Epidermal melanocyte (primary cell): ENCODE data around the gene PTPRN.
A peak's percentile ranks its signal among the peaks of the same experiment; 100 is the strongest.
"Not testable (repeated sequence)": the region's sequence is repeated elsewhere in the genome, so short reads cannot be mapped to it uniquely, and the experiment has no call there.

Experiments used
- DNase-seq: peaks from one replicate; pipeline ENCODE4 v3.0.0; 2011; ENCODE audit warnings: low spot score; ENCODE audit not compliant: insufficient read length

The PTPRN gene

DNA sequence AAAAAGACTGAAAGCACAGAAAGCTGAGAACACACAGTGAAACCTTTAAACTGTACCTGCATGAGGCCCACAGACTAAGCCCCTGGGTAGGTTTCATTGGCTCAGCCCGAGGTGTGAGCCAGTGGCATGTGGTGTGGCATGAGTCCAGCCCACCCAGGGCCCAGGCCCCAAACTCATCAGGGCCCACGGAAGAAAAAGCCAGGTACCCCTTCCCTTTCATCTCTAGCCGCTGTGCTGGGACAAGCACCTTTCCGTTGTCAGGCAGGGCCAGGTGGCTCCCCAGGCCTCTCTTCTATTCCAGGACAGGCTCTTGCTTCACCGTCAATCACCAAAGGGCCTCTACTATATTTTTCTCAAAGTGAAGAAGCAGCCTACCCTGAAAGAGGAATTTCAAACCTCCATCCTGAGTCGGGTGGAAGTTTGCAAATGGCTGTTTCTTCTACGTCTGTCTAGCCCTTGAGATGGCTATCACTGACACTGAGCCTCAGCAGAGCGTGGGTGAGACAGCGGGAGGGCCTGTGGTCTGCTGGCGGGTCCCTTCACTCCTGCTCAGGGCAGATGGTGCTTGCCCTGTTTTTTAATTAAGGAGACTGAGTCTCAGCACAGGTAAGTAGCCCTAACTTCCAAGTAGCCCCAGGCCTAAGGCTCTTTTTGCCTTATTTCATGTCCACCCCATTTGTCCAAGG lies 21.5 kb downstream of the PTPRN start:
- DNase-seq, result no peak

DNA sequence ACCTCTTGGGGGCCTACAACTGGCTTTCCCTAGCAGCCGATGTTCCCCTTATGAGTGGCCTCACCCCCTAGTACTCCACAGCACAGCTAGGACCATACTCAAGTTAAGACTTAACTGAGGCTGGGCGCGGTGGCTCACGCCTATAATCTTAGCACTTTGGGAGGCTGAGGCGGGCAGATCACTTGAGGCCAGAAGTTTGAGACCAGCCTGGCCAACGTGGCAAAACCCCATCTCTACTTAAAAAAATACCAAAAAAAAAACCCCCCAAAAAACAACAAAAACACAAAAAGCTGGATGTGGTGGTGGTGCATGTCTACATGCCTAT lies 22.1 kb downstream of the PTPRN start:
- not testable (repeated sequence) for DNase-seq

DNA sequence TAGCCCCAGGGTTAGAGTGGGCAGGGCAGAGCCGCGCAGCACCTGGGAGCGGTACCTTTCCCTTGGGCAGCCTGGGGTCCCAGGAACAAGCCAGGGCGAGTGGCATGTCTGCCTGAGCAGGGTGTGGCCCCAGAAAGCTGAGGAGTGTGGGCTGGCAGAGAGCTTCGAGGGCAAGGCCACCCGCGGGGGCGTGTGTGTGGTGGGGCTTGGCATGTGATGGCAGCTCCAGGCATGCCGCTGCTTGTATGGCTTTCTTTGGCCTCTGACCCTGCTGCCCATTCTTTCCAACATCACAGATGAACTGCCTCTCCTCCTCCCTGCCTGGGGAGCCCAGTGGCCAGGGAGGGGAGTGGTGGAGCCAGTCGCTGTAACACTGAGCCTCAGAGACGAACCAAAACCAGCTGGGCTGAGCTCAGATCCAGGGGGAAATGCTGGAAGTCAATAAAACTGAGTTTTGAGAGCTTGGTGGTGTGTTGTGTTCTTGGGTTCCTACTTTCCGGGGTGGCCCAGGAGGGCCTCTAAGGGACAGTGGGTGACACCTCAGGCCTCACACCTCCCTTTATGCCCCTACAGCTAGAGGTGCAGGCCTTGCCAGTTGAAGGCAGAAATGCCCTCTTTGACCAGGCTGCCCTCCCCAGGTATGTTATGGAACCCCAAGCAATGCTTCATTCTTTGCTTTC lies 22.6 kb downstream of the PTPRN start:
- DNase-seq, result no peak

DNA sequence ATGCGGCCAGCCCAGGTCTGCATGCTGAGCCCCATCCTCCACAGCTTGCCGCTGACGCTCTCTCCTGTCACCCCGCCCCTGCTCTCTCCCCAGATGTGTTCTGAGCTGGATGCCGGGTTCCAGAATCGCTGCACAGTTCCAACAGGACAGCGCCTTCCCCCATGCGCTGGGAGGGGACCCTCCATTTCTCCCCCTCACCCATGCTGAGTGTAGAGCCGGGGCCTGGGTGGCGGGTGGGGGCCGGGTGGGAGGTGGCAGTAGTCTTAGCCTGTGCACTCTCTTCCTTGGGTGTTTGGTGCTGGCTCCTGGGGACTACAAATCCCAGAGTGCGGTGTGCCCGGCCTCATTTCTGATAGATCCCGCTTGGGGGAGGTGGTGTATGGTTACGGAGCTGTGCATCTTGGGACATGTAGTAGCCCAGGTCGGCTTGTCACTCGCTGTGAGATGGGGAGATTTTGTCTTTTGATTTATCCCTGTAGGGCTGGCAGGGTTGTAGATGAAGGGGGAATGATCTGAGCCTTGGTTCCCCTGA lies 23.2 kb downstream of the PTPRN start:
- DNase-seq, result no peak

DNA sequence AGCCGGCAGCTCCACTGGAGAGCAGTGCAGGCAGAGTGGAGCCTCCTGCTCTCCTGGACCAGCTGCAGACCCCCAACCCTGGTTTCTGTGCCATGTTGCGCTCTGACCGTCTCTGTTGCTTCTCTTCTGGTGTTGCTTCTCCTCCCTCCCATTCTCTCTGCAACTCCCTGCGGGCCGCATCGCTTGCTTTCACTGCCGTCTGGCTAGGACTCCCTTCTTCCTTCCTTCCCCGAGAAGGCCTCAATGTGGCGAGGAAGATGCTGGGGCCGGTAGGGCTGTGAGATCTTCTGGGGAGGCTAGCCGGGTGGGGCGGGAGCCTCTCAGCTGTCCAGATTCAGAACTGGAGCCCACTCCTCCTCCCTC lies 23.8 kb downstream of the PTPRN start:
- no peak for DNase-seq

DNA sequence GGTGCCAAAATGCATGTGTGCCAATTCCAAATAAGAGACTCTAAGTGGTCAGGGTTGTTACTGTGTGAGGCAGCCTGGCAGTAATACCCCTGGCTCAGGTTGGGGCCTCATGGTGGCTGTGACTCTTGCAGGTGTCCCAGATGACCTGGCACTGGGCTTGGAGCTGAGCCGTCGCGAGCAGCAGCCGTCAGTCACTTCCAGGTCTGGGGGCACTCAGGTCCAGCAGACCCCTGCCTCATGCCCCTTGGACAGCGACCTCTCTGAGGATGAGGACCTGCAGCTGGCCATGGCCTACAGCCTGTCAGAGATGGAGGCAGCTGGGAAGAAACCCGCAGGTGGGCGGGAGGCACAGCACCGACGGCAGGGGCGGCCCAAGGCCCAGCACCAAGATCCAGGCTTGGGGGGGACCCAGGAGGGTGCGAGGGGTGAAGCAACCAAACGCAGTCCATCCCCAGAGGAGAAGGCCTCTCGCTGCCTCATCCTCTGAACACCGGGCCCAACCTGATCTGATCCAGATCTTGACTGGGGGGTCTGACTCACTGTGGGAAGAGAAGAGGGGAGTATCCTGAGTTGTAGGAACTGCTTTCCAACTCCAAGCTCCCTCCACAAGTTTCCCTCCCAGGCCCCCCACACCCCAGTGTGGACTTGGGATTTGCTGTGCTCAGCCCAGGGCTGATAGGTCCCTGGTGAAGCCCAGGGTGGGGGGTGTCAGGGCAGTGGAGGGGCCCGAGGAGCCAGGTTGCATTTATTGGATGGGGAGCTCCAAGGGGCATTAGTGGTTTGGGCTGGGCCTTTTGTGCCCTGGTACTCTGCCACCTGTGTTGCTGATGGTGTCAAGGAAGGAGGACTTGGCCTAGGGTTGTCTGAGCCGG lies 24.5 kb downstream of the PTPRN start:
- no peak for DNase-seq

DNA sequence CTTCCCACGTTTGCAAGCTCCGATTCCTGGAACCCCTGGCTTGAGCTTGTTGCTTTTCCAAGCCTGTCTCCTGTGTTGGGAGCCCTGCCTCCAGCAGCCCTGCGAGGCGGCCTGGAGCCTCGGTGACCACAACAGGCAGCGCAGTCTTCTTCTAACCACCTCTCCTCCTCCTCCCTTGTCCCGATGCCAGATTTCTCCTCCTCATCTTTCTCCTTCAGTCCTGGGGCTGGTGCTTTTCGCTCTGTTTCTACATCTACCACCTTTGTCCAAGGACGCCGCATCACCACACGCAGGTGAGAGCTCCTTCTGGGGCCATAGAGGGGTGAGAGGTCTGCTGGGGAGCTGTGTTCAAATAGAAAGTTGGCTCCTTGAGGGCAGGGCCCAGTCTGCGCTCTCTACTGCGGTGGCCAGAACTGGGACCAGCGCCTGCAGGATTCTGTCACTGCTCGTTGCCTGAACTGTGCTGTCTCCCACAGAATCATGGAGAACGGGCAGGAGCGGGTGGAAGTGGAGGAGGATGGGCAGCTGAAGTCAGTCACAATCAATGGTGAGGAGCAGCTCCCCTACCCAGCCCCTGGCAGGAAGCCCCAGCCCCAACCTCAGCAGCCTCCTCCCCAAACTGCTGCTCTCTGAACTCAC lies 26.1 kb downstream of the PTPRN start:
- DNase-seq, result no peak

DNA sequence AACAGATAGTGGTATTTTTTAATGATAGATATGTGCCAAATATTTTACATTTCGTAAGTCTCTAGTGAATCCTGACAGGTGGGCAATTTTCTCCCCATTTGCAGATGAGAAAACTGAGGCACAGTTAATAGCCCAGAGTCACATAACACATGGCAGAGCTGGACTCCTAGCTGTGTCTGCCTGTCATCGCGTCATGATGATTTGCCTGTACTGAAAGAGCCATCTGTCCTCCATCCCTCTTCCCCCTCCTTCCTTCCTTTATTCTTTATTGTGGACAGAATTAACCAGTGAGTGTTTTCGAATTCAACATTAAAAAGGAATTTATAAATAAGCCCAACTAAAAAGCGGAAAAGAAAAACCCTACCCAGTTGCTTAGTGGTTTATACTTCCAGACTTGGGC lies 26.8 kb downstream of the PTPRN start:
- DNase-seq, result no peak

DNA sequence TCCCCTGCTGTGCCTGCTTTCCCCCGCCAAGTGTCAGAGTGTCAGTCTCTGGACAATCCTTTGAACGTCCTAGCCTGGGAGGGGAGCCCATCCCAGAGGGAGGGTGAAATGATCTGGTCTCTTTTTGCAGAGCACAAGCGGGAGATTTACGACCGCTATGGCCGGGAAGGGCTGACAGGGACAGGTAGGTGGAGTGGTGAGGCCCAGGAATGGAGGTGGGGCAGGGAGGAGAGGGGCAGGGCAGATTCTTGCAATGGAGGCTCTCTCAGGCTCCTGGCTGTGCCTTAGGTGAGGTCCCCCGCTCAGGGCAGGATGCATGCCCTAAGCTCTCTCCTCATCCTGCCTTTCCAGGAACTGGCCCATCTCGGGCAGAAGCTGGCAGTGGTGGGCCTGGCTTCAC lies 27.6 kb downstream of the PTPRN start:
- no peak for DNase-seq

DNA sequence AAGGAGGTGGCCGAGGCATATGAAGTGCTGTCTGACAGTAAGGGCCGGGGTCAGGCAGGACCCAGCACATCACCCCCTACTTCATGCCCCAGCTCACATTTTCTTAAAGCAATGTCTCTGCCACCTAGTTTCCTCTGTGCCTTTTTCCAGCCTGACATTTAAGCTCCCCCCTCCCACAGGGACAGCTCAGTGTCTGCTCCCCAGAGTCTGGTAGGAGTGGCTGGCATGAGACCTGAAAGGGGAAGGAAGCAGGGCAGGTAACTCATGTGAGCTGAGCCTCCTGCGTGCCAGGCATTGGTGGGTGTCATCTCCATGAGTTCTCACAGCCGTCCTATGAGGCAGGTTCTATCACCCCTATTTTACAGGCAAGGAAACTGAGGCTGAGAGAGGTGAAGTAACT lies 28.6 kb downstream of the PTPRN start:
- DNase-seq, result no peak

DNA sequence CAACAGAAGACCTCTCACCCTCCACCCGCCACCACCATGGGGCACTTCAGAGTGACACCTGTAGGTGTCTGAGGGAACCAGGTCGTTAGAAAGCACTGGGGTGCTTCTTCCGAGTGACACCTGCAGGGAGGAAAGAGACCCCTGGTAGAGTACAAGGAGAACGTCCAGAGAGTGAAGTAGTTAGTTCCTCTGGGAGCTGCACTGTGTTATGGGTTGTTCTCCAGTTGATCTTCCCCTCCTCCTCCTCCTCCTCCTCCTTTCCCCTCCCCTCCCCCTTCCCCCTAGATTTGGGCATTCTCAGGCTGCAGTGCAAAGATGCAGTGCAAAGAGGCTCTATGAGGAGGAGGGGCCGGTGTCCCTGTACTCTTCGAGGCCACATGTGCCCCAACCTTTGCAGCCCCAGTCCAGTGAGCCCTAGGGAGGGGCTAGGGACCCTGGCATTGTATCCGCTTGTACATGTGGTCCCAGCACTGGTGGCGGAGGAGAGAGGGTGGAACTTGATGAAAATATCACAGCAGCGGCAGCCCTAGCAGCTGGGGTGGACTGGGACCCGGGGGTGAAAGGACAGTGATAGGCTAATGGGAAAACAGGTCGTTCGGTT lies 29.2 kb downstream of the PTPRN start:
- DNase-seq, result no peak

DNA sequence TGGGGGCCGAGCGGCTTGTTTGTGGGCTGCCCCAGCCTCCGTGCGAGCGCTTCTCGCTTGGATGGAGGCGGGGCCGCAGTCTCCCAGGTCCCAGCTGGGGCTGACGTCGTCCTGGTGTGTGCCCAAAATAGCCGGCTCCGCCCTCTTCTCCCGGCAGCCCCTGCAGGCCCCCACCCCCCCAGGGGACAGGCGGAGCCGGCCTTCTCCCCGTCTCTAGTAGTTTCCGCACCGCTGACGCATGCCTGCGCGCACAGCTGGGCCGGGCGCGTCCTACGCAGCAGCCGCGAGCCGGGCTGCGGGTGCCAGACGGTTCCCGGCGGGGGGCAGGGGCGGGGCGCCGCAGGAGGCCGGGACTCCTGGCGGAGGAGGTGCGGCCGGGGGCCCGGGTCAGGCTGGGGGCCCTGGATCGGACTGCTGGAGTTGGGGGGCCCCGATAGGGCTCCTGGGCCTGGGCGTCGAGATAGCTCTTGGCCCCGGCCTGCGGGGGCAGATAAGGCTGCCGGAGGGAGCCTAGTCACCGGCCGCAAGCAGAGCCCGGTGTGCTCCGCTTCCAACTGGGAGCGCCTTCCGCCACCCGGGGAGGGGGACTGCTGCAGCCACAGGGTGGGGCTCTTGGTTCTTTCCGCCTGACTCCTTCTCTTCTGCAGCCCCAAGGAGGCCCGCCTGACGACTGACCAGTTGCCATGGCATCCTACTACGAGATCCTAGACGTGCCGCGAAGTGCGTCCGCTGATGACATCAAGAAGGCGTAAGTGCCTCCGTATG lies 29.9 kb downstream of the PTPRN start, which contains the start of gene DNAJB2:
Gene DNAJB2 (plus strand): TSS at position 216 of the 765 bp plus-strand sequence. CDS start 468 bp downstream, at position 684.
- DNase-seq, result peak; percentile 99

DNA sequence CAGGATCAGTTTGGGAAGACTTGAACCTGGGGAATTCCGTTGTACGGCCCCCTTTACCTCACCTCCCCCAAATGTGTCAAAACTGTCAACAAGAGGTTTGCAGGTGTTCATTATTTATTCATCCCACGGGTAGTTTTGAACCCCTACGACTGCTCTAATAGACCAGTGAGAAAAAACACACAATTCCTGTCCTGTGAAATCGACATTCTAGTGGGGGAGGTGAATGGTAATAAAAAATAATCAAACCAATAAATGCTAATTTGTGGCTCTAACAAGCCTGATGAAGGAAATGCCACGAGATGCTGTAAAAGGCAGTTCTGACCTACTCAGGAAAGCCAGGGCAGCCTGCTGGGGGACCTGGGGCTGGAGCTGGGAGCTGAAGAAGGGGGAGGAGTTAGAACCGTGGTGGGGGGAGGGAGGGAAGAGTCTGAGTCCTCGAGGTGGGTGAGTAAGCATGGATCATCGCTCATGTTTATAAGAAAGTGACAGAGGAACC lies 30.5 kb downstream of the PTPRN start:
- no peak for DNase-seq

DNA sequence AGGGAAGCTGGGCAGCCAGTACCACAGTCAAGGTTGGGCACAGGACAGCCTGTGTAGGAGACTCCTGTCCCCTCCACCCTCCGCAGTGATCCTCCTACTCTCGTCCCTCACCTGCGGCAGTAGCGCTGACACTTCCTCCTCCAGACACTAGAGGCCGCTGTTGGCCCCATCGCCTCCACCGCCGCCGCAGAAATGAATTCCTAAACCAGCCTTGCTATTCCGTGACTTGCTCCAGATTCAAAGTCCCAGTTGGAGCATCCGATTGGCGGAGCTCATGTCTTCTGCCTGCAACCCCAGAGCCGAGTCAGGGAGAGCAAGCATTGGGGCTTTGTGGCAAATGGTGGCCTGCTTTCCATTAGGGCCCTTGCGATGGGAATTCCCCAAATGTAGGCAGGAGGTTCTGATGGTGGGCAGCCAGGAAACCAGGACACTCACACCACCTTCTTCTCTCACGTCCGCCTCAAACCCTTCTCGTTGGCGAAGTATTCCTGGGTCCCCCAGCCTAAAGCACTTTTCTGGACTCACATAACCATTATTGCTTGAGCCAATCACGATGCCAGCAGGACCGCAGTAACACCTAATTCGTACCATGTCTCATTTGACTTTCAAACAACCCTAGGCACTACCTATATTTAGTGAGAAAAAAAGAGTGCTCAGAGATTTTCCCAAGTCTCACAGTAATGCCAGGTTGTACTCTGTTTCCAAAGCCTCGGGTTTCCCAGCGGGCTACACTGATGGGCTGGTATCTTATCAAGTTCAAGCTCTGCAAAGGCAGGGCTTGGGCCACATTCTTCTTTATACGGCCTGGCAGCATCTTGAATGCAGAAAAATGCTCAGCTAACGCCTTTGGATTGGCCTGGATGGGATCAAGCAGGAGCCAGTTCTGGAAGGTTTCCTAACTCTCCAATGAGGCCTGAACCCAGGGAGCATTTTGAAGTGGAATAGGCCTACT lies 31.2 kb downstream of the PTPRN start:
- DNase-seq, result peak; percentile 60

DNA sequence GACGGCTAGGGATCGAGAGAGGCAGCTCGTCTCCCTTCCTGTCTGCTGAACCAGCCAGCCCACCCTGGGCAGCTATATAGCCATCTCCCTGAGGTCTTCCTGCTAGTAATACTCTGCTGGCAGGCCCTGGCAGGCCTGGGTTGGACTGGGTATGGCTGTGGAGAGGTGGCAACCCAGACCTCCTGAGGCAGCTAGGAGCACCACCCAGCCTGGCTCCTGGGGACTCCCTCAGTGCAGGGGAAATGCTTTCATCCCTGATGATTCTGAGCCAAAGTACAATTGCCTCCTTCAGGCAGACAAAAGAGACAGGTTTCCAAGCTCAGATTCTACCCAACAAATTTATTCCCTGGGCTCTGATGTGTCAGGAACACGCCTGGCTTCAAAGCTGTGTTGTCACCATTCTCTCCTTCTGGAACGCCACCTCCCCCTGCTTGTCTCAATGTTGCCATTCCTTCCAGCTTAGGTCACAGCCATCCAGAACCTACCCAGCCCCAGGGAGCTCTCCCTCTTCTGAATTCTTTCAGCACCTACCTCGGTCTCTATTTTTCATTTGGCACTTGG lies 34.8 kb downstream of the PTPRN start:
- no peak for DNase-seq

DNA sequence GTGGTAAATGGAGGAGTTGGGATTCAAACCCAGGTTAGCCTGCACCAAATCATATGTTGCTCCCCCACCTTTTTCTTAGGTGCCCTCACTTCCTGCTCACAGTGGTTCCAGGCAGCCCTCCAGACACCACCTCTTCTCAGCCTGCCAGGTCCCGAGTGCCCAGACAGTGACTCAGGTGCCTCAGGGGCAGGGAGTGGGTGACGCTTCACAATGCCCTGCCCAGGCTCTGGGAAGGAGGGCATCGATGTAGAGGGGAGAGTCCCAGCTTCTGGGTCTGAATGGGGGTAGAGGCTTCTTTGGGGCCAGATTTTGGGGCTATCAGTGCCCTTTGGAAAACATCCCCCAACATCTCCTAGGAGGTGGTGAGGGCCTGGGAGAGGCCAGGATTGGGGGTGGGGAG lies 35.3 kb downstream of the PTPRN start:
- DNase-seq, result no peak

DNA sequence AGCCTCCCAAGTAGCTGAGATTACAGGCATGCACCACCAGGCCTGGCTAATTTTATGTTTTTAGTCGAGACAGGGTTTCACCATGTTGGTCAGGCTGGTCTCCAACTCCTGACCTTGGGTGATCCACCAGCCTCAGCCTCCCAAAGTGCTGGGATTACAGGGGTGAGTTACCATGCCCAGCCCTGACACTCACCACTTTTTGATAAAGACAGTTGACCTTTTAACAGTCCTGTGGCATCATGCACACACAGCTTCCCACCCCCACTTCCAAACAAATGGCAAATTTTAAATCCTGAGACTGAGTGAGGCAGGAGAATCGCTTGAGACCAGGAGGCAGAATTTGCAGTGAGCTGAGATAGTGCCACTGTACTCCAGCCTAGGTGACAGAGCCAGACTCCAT lies 36.2 kb downstream of the PTPRN start:
- no peak for DNase-seq

DNA sequence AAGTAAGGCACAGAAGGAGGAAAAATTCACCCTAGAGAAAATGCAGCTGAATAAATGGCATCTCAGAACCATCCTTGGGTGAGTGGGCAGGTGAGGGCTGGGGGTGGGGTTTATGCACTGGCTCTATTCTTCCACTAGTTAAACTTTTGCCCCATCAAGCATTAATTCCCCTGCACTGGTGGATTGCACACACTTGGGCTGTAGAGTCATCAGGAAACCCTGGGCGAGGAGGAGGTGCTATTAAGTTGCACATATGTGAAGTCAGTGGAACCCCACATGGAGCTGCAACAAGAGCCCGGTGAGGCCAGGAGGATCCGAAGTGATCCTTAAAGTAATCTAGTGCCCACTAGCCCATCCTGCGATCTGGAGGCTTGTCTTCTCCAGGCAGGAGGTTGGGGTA lies 36.8 kb downstream of the PTPRN start:
- no peak for DNase-seq

DNA sequence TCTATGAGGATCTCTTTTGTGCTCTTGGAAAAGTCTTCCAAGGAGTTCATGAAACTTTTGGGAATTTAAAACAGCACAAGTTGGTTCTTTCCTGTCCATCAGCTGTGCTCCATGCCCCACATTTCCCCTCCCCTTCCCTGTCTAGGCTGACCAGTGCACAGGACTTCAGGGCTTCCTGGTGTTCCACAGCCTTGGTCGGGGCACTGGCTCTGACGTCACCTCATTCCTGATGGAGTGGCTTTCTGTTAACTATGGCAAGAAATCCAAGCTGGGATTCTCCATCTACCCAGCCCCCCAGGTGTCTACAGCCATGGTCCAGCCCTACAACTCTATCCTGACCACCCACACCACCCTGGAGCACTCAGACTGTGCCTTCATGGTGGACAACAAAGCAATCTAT lies 38.2 kb downstream of the PTPRN start:
- no peak for DNase-seq
